ENCODE data around the gene GNG7. TPM values are rescaled to one million over a fixed set of nuclear protein-coding genes. Genes with fewer than 3 reads are reported as not detected.

Gene GNG7
- total RNA-seq, 4 donors from 2014 or later = 4.7 to 15.6 (median 9.2) TPM

DNA sequence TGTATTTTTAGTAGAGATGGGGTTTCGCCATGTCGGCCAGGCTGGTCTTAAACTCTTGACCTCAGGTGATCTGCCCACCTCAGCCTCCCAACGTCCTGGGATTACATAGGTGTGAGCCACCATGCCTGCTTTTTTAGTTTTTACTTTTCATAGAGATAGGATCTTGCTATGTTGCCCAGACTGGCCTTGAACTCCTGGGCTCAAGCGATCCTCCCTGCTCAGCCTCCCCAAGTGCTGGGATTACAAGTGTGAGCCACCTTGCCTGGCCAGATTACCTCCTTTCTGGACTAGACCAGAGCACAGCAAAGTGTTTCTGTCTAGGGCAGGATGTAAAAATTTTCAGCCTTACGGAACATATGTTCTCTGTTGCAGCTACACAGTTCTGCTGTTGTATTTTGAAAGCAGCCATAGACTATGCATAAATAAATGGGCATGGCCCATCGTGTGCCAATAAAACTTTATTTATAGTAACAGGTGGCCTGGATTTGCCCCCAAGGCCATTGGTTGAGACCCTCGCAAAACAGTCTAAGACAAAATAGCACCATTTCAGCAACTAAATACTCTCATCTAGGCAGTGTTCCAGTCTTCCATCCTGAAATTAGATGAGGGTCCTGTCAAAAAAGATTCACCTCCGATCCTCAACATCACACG, 36.0 kb downstream of the GNG7 start:
- ATAC-seq = no peak
- H3K4me3 ChIP-seq = no peak overlapping the region
- no peak overlapping the region for H3K27ac ChIP-seq
- no peaks in the 10 kb centered on the region for H3K4me1 ChIP-seq
- WGBS, 2 donors (ENCODE audit: low coverage in 1 of 2) = 91 to 100% methylated on average over 1 to 7 of the region's 9 CpGs
- no peaks in the 10 kb centered on the region for H3K27me3 ChIP-seq
- no peaks in the 10 kb centered on the region for H3K9me3 ChIP-seq
- TF ChIP-seq EP300 (IDR thresholded peaks at IDR 0.05) (no peak), POLR2A (IDR thresholded peaks at IDR 0.05) (no peak), POLR2AphosphoS5 (IDR thresholded peaks at IDR 0.05) (no peak)
- TF ChIP-seq, protein P1, sequence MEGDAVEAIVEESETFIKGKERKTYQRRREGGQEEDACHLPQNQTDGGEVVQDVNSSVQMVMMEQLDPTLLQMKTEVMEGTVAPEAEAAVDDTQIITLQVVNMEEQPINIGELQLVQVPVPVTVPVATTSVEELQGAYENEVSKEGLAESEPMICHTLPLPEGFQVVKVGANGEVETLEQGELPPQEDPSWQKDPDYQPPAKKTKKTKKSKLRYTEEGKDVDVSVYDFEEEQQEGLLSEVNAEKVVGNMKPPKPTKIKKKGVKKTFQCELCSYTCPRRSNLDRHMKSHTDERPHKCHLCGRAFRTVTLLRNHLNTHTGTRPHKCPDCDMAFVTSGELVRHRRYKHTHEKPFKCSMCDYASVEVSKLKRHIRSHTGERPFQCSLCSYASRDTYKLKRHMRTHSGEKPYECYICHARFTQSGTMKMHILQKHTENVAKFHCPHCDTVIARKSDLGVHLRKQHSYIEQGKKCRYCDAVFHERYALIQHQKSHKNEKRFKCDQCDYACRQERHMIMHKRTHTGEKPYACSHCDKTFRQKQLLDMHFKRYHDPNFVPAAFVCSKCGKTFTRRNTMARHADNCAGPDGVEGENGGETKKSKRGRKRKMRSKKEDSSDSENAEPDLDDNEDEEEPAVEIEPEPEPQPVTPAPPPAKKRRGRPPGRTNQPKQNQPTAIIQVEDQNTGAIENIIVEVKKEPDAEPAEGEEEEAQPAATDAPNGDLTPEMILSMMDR (IDR thresholded peaks at IDR 0.05) = no peak
- H3K36me3 ChIP-seq = no peaks in the 10 kb centered on the region

DNA sequence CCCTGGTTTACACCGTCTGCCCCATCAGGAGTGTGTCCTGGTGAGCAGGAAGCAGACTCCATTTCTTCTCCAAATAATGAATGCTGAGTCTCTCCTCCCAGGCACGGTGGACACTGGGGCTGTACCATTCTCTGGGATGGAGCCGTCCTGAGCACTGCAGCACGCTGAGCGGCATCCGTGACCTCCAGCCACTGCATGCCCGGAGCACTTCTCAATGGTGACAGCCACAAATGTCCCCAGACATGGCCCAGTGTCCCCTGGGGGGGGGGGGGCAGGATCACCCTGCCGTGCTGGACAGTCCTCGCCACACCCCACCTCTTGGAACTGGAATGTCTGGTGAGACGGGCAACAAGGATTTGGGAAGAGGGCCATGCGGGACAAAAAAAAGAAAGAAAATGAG, 37.4 kb downstream of the GNG7 start:
- no peak overlapping the region for H3K4me3 ChIP-seq
- no peak overlapping the region for H3K27ac ChIP-seq
- H3K27me3 ChIP-seq = no peaks in the 10 kb centered on the region
- TF ChIP-seq POLR2A (IDR thresholded peaks at IDR 0.05) = no peak
- TF ChIP-seq POLR2AphosphoS5 (IDR thresholded peaks at IDR 0.05) = no peak
- TF ChIP-seq, protein P1 (IDR thresholded peaks at IDR 0.05) = no peak
- TF ChIP-seq EP300 (IDR thresholded peaks at IDR 0.05) = no peak
- no peaks in the 10 kb centered on the region for H3K36me3 ChIP-seq
- WGBS, 2 donors (ENCODE audit: low coverage in 1 of 2) = 98 to 100% methylated on average over 1 to 4 of the region's 11 CpGs
- ATAC-seq = no peak
- H3K4me1 ChIP-seq = no peaks in the 10 kb centered on the region
- H3K9me3 ChIP-seq = no peaks in the 10 kb centered on the region

DNA sequence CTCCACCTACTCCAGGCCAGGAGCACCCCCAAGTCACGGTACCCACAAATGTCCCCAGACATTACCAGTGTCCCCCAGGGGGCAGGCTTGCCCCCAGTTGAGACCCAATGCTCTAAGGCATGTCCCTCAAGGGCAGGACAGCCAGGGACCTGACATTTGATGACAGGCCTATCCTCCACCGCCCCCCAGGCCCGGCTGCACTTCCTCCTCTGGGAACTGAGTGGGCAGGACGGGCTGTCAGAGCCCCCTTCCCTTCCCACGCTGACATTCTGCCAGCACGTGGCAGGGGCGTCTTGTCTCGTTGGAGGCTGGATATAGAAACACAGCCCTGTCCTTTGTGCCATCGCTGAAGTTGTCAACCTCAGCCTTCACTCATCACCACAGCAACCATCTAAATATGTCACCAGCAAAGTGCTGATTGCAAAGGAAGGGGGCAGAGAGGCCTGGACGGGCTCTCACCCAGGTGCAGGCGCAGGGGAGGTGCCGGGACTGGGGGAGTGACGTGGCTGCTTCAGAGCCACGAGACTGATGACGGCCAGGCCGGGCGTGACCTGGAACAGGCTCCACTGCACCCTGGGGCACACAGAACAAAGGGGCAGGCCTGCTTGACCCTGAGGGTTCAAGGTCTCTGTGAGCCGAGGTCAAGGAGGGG, 38.4 kb downstream of the GNG7 start:
- H3K4me3 ChIP-seq = no peak overlapping the region
- TF ChIP-seq POLR2A (IDR thresholded peaks at IDR 0.05) = no peak
- TF ChIP-seq, protein P1 (IDR thresholded peaks at IDR 0.05) = no peak
- no peak for TF ChIP-seq EP300 (IDR thresholded peaks at IDR 0.05)
- TF ChIP-seq POLR2AphosphoS5 (IDR thresholded peaks at IDR 0.05) = no peak
- no peaks in the 10 kb centered on the region for H3K27me3 ChIP-seq
- 82% methylated on average over 10 of the region's 18 CpGs; no CpG with 5 or more reads in 1 of the 2 donors for WGBS, 2 donors (ENCODE audit: low coverage in 1 of 2)
- no peaks in the 10 kb centered on the region for H3K36me3 ChIP-seq
- no peak for ATAC-seq
- H3K4me1 ChIP-seq = no peaks in the 10 kb centered on the region
- H3K9me3 ChIP-seq = no peaks in the 10 kb centered on the region
- H3K27ac ChIP-seq = no peak overlapping the region

DNA sequence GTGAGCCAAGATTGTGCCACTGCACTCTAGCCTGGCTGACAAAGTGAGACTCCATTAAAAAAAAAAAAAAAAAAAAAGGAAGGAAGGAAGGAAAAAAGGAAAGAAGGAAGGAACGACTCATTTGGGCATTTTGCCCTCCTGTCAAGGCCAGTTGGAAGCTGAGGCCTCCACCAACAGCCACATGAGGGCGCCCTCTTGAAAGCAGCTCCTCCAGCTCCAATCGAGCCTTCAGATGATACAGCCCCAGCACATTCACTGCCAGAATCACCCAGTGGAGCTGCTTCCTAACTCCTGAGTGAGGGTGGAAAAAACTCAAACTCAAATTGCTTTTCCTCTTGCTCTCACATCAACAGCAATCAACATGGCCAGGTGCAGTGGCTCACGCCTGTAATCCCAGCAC, 40.9 kb downstream of the GNG7 start:
- 60 to 61% methylated on average over 2 to 3 of the region's 4 CpGs for WGBS, 2 donors (ENCODE audit: low coverage in 1 of 2)

More for the DNA sequence above, 40.9 kb downstream of the GNG7 start:
- no peak for ATAC-seq
- TF ChIP-seq POLR2A (IDR thresholded peaks at IDR 0.05) (no peak), POLR2AphosphoS5 (IDR thresholded peaks at IDR 0.05) (no peak), EP300 (IDR thresholded peaks at IDR 0.05) (no peak)
- TF ChIP-seq, protein P1 (IDR thresholded peaks at IDR 0.05) = no peak
- Histone ChIP-seq H3K27me3 (no peaks in the 10 kb centered on the region), H3K4me3 (no peak overlapping the region), H3K27ac (no peak overlapping the region), H3K4me1 (no peaks in the 10 kb centered on the region), H3K36me3 (no peaks in the 10 kb centered on the region), H3K9me3 (no peaks in the 10 kb centered on the region)
